ENCODE measurements around the gene RGS19.

Gene RGS19

GRCh38 chr20:64035933-64036345, 43.4 kb downstream of the RGS19 start, which contains the start of gene C20orf204:
Gene C20orf204 (plus strand): TSS chr20:64036182. CDS start chr20:64036324, 142 bp downstream.
- no peak for DNase-seq (ENCODE audit: low read depth in 2 of 2)

GRCh38 chr20:64035066-64035932, 44.0 kb downstream of the RGS19 start:
- DNase-seq (ENCODE audit: low read depth in 2 of 2): peak; percentile 32 to 37

DNA sequence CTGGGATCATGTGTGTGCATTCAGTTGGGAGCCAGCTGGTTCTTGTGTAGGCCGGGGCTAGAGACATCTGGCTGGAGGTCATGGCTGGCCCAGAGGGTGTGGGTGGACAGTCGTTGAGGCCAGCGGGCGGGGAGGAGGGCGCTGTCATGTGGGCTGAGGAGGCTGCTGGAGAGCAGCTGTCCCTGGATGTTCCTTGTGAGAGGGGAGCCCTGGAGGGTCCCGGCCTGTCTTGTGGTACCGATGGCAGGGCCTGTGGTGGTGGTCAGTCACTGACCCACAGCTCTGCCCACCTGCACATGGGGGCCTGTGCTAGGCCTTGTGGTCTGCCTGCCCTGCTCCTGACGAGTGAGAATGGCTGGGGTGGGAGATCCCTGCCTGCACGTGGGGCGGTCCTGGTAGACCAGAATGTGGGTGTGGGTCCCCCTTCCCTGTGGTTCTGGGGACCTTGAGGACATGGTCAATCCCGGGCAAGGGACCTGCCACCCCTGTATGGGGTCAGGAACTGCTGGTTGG, 45.3 kb downstream of the RGS19 start:
- no peak for DNase-seq (ENCODE audit: low read depth in 2 of 2)

- DNase-seq (ENCODE audit: low read depth in 2 of 2): no peak
These were observed 46.4 kb downstream of the RGS19 start for GRCh38 chr20:64032706-64033624.

GRCh38 chr20:64031822-64032314, 47.5 kb downstream of the RGS19 start:
- no peak for DNase-seq (ENCODE audit: low read depth in 2 of 2)

GRCh38 chr20:64030371-64031134, 48.8 kb downstream of the RGS19 start:
- DNase-seq (ENCODE audit: low read depth in 2 of 2): no peak

DNA sequence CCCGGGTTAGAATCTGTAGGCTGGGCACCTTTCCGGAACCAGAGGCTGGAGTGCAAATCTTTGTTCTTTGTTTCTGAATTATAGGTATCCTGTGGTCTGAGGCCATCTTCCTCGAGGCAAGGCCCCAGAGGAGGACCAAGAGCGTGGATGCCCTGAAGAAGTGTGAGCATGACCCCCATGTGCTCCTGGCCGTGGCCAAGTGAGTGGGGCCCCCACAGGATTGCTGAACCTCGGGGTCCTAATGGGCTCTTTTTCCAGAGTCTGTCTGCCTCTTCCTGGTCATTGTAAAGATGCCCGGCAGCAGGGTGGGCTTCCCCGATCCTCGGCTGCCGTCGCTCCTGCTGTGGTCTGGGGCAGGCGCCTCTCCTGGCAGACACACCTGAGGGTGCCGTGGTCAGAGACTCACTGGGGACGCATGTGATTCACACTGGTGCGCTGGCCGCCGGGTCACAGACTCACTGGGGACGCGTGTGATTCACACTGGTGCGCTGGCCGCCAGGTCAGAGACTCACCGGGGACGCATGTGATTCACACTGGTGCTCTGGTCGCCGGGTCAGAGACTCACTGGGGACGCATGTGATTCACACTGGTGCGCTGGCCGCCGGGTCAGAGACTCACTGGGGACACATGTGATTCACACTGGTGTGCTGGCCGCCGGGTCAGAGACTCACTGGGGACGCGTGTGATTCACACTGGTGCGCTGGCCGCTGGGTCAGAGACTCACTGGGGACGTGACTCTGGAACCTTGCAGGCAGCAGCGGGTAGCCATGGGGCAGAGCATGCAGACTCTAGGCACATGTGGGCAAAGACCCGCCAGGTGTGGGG, 49.8 kb downstream of the RGS19 start:
- DNase-seq (ENCODE audit: low read depth in 2 of 2): no peak

DNA sequence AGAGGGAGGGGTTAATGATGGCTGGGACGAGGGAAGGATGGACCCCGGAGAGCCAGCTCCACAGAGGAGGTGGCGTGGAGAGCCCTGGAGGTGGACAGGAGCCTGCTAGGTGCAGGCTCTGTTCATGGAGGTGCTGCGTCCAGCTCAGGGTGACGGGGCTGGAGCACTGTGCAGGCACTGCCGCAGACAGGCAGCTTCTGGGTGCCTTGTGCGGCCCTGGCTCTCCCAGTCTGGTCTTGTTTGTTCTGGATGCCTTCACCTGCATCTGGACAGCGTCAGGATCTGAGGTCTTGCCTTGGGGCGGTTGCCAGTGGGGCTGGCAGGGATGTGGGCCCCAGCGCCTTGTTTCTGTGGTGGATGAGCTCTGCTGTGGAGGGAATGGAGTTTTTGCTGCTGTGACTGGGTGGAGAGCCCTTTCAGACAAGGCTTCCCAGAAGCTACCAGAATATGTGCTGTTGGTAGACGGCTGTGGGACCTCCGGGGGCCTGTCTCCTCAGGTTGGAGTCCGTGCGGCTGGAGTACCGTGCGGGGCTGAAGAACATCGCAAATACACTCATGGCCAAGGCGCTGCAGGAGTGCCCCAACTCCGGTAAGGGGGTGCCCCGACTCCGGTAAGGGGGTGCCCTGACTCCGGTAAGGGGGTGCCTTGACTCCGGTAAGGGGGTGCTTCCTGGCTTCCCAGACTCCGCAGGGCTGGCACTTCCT, 51.2 kb downstream of the RGS19 start:
- DNase-seq (ENCODE audit: low read depth in 2 of 2): no peak

GRCh38 chr20:64025826-64026412, 53.4 kb downstream of the RGS19 start:
- DNase-seq (ENCODE audit: low read depth in 2 of 2): no peak

DNA sequence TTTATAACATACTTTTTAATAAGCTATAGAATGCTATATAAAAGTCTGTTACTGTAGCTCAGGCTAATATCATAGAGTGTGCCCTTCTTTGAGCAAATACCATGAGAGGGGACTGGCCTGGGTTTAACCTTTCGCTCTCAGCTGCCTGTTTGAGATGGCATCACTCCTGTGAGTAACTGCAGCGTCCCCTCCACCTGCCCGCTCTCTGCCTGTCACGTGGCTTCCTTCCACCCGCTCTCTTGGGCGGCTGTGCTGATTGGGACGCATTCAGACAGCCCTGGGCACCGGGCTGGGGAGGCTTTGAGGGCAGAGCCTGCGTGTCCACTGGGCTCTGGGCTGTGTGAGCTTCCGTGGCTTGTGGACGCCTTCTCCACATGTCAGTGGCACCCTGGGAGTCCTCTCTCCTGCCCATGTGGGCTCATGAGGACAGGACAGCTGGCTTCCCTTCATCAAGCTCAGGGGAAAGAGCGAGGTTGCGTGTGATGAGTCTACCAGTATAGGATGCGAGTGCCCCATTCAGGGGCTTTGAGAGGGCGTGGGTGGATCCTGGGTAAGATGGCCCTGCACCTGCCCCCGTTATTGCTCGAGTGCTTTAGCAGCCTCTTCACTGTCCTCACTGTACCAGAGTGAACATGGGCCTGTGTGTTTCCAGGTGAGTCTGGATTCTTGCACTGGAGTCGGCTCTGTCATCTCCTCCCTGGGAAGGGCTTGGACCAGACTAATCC, 54.1 kb downstream of the RGS19 start:
- no peak for DNase-seq (ENCODE audit: low read depth in 2 of 2)

DNA sequence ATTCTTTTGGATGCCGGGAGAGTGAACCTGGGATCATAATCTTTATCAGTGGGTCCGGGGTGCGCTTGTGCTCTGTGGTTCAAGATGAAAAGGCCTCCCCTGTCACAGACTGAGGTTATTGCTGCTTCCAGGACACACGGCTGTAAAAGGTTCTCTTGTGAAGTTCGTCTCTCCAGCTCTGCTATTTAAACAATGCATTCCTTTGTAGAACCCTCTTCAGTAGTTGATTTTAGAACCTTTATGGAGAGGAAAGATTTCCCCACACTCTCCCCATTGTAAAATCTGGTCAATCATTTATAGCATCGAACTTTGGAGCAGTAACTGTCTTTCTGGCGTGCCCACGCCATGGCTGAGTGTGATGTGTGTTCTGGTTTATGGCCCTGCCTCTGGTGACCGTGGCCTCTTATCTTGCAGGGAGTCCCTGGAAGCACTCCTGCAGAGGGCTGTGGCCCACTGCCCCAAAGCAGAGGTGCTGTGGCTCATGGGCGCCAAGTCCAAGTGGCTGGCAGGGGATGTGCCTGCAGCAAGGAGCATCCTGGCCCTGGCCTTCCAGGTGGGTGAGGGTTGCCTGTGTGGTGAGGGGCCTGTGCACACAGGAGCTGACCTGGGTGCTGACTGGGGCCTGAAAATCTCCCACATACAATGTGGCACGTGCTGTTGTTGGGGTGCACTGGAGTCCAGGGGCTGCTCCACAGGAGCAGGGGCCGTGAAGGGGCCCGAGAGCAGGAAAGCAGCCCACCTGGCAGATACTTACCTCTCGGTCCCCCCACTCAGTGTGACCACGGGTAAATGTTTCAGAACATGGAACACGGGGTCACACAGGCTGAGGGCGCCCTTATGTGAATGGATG, 55.0 kb downstream of the RGS19 start:
- no peak for DNase-seq (ENCODE audit: low read depth in 2 of 2)

- no peak for DNase-seq (ENCODE audit: low read depth in 2 of 2)
These were observed 55.8 kb downstream of the RGS19 start for GRCh38 chr20:64023361-64024140.

Data from stimulated activated CD8-positive, alpha-beta memory T cell treated with anti-CD3 and anti-CD28 coated beads, Interleukin-2, amount 100 ng/mL, for 48 hours (primary cell).